CD8-positive, alpha-beta memory T cell (primary cell): ENCODE results near the gene INO80B. TPM values are rescaled to one million over a fixed set of nuclear protein-coding genes. Genes with fewer than 3 reads are reported as not detected.
"Not testable (repeated sequence)": the region's sequence is repeated elsewhere in the genome, so short reads cannot be mapped to it uniquely, and the experiment has no call there.

ENCODE experiments used
- CTCF ChIA-PET: fragments of 350-600 bp; sonication (Branson Sonifier 250); formaldehyde crosslinking; loops from one replicate; lab custom pipeline; 2021; ENCODE audit warnings: antibody characterized with exemption; lab: Charles Lee
- POLR2A ChIA-PET: fragments of 350-600 bp; sonication (Branson Sonifier 250); formaldehyde crosslinking; loops from one replicate; lab custom pipeline; 2021; ENCODE audit warnings: antibody characterized with exemption; lab: Charles Lee
- DNase-seq, 5 donors: peaks; one replicate each; pipeline versions ENCODE4 v3.0.0 to v3.0.0-alpha.2; 2020 to 2022; ENCODE audit warnings: mixed read lengths in 1 of 5
- H3K27ac ChIP-seq: one replicate; pipeline ENCODE4 v1.7.0; 2013; ENCODE audit warnings: low read depth, mild to moderate bottlenecking, low read length, moderate library complexity
- H3K27me3 ChIP-seq: 2 replicates; pipeline ENCODE4 v1.7.0; 2013; ENCODE audit warnings: low read length, mild to moderate bottlenecking; ENCODE audit not compliant: insufficient read depth, poor library complexity, severe bottlenecking
- H3K36me3 ChIP-seq: 2 replicates; pipeline ENCODE4 v1.7.0; 2013; ENCODE audit warnings: mild to moderate bottlenecking, low read length, moderate library complexity; ENCODE audit not compliant: insufficient read depth
- H3K4me1 ChIP-seq: 2 replicates; pipeline ENCODE4 v1.7.0; 2013; ENCODE audit warnings: mild to moderate bottlenecking, low read length, moderate library complexity; ENCODE audit not compliant: insufficient read depth
- H3K4me3 ChIP-seq: 2 replicates; pipeline ENCODE4 v1.7.0; 2013; ENCODE audit warnings: mild to moderate bottlenecking, low read length
- H3K9me3 ChIP-seq: 2 replicates; pipeline ENCODE4 v1.7.0; 2013; ENCODE audit warnings: mild to moderate bottlenecking, low read length
- H3K27ac Mint-ChIP-seq, 8 donors: one replicate each; pipeline ENCODE4 v1.8.0; 2020 to 2021; ENCODE audit warnings: mixed read lengths in 8 of 8, mild to moderate bottlenecking in 6 of 8, inconsistent platforms in 3 of 8, moderate library complexity in 3 of 8
- H3K27me3 Mint-ChIP-seq, 2 donors: one replicate each; pipeline ENCODE4 v1.8.0; 2020 to 2021; ENCODE audit warnings: mixed read lengths in 2 of 2, mild to moderate bottlenecking in 1 of 2, moderate library complexity in 1 of 2
- H3K36me3 Mint-ChIP-seq, 3 donors: one replicate each; pipeline ENCODE4 v1.8.0; 2020 to 2021; ENCODE audit warnings: mixed read lengths in 3 of 3, inconsistent platforms in 1 of 3, mild to moderate bottlenecking in 1 of 3
- H3K4me1 Mint-ChIP-seq, 3 donors: one replicate each; pipeline ENCODE4 v1.8.0; 2020 to 2021; ENCODE audit warnings: mixed read lengths in 3 of 3, inconsistent platforms in 1 of 3, mild to moderate bottlenecking in 1 of 3
- H3K4me3 Mint-ChIP-seq, 7 donors: one replicate each; pipeline ENCODE4 v1.8.0; 2020 to 2021; ENCODE audit warnings: mixed read lengths in 7 of 7, mild to moderate bottlenecking in 6 of 7, moderate library complexity in 4 of 7, inconsistent platforms in 2 of 7
- H3K9me3 Mint-ChIP-seq, 5 donors: one replicate each; pipeline ENCODE4 v1.8.0; 2020 to 2022; ENCODE audit warnings: mixed read lengths in 5 of 5, mild to moderate bottlenecking in 3 of 5, moderate library complexity in 2 of 5, inconsistent platforms in 1 of 5
- polyA plus RNA-seq: library from polyadenylated mRNA; unstranded; fragments of 300-500 nt; fragmentation: Illumina TruSeq; gene quantifications from one replicate; pipeline ENCODE4 v1.2.3, GENCODE V29; 2021
- total RNA-seq, 2 experiments: library from RNA; stranded (reverse); gene quantifications; one replicate each; pipeline ENCODE4 v1.2.3, GENCODE V29; 2021

Gene INO80B
- total and polyA plus RNA-seq, 3 experiments from 2014 or later = 7.6 to 44.3 (median 44.1) TPM

GRCh38 chr2:74420443-74421103 lies 34.3 kb upstream of the INO80B start:
- H3K4me3 ChIP-seq = peak overlapping the region; percentile 96
- CTCF ChIA-PET = interaction anchor here (0.7 to 3.8 kb wide), 6 partner anchors 17 to 112 kb away, joined by 3 to 20 read pairs (median 4); partner anchors contain the start of gene INO80B
- POLR2A ChIA-PET = interaction anchor here (0.5 to 2.1 kb wide), 5 partner anchors 34 to 242 kb away, joined by 5 to 10 read pairs (median 6); partner anchors contain the start of genes INO80B, MOB1A, MRPL53 and WBP1

GRCh38 chr2:74421221-74421870 lies 33.5 kb upstream of the INO80B start, which contains the start of the genes C2orf81 and WDR54:
C2orf81 (minus strand) TSS chr2:74421619; CDS start chr2:74421560, 59 bp downstream.
WDR54 (plus strand) TSS chr2:74421730; CDS start chr2:74422154, 424 bp downstream.
- ChIA-PET CTCF (interaction anchor here (0.7 to 3.8 kb wide), 7 partner anchors 17 to 111 kb away, joined by 3 to 20 read pairs (median 3); partner anchors contain the start of gene INO80B), POLR2A (interaction anchor here (0.5 to 2.1 kb wide), 6 partner anchors 33 to 243 kb away, joined by 5 to 10 read pairs (median 6); partner anchors contain the start of genes INO80B, MOB1A, MRPL53 and WBP1)
- Mint-ChIP-seq H3K27me3 (peaks cover 0 to 7% of the 10 kb centered on the region in 2 donors), H3K36me3 (peaks cover 0 to 23% (median 2%) of the 10 kb centered on the region in 3 donors), H3K4me3 (peak within 1 kb of the TSS; percentile 97 to 100 (median 98)), H3K27ac (peak within 1 kb of the TSS; percentile 97 to 100 (median 100)), H3K4me1 (peaks cover 13 to 26% (median 19%) of the 10 kb centered on the region in 3 donors), H3K9me3 (no peaks in the 10 kb centered on the region)
- Histone ChIP-seq H3K9me3 (no peaks in the 10 kb centered on the region), H3K4me1 (peaks cover 16% of the 10 kb centered on the region), H3K27ac (peak within 1 kb of the TSS; percentile 98), H3K4me3 (peak within 1 kb of the TSS; percentile 96), H3K36me3 (no peaks in the 10 kb centered on the region), H3K27me3 (no peaks in the 10 kb centered on the region)
- peak; percentile 88 to 97 (median 96) for DNase-seq

More at GRCh38 chr2:74420443-74421103, 34.3 kb upstream of the INO80B start:
- H3K4me1 ChIP-seq = peaks cover 17% of the 10 kb centered on the region
- H3K36me3 Mint-ChIP-seq = peaks cover 0 to 20% (median 0%) of the 10 kb centered on the region in 3 donors
- H3K27ac ChIP-seq = peak overlapping the region; percentile 98
- not testable (repeated sequence) for H3K27me3 Mint-ChIP-seq, DNase-seq, H3K27me3 ChIP-seq, H3K9me3 Mint-ChIP-seq, H3K9me3 ChIP-seq, H3K36me3 ChIP-seq
- H3K4me3 Mint-ChIP-seq = peak overlapping the region; percentile 61 to 100 (median 97)
- peak overlapping the region; percentile 97 to 100 (median 99) for H3K27ac Mint-ChIP-seq
- H3K4me1 Mint-ChIP-seq = peaks cover 13 to 33% (median 19%) of the 10 kb centered on the region in 3 donors

- H3K4me1 ChIP-seq = peaks cover 16% of the 10 kb centered on the region
- H3K4me1 Mint-ChIP-seq = peaks cover 13 to 26% (median 19%) of the 10 kb centered on the region in 3 donors
- no peaks in the 10 kb centered on the region for H3K9me3 ChIP-seq
- no peak overlapping the region for H3K4me3 ChIP-seq
- H3K27ac ChIP-seq = no peak overlapping the region
- H3K36me3 ChIP-seq = no peaks in the 10 kb centered on the region
- peaks cover 0 to 7% of the 10 kb centered on the region in 2 donors for H3K27me3 Mint-ChIP-seq
- ChIA-PET POLR2A (no interaction called here), CTCF (interaction anchor here (3.8 kb wide), 1 partner anchor 33 kb away, joined by 20 read pairs; no protein-coding TSS in a partner anchor)
- no peaks in the 10 kb centered on the region for H3K9me3 Mint-ChIP-seq
- peak overlapping the region; percentile 38 to 100 (median 86) for H3K27ac Mint-ChIP-seq
- no peaks in the 10 kb centered on the region for H3K27me3 ChIP-seq
- H3K36me3 Mint-ChIP-seq = peaks cover 0 to 28% (median 2%) of the 10 kb centered on the region in 3 donors
- DNase-seq = no peak
- peak overlapping the region; percentile 97 to 100 (median 98) for H3K4me3 Mint-ChIP-seq
These were observed 31.4 kb upstream of the INO80B start for GRCh38 chr2:74423231-74424095.

DNA sequence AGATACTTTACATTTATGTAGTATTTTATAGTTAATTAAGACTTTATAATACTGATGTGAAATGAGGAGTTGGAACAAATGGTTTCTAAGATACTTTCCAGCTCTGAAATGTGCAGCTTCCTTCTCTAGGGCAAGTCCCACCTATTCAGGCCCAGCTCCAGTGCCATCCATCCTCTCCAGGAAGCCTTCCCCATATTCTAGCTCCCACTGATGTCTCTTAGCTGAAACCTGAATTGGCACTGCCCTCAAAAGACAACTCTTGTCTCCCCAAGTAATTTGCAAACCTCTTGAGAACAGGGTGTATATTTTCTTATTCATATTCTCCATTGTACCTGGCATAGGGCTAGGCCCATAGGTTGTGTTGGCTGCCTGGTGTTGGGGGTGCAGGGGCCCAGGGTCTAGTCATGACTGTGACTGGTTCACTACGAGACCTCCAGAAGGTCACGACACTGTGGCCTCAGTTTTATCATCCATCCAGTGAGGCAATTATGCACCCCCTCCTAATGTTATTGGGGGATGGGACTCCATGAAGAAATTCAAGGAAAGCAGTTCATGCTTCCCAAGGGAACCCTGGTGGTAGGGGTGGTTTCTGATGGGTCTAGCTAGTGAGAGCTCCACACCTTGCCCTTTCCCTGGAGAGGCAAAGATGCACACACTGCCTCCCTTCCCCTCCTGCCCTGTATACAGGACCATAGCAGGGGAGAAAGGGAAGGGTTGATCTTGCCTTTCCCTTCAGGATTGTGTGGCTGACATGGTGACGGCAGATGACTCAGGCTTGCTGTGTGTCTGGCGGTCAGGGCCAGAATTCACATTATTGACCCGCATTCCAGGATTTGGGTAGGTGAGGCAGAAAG lies 30.5 kb upstream of the INO80B start:
- ChIA-PET POLR2A (no interaction called here), CTCF (interaction anchor here (1.3 kb wide), 1 partner anchor 30 kb away, joined by 5 read pairs; the partner anchor contains the start of gene INO80B)
- Mint-ChIP-seq H3K27ac (peak overlapping the region in 2 of 8 donors; percentile 19 to 64), H3K4me1 (peaks cover 13 to 26% (median 19%) of the 10 kb centered on the region in 3 donors), H3K4me3 (peak overlapping the region in 1 of 7 donors; percentile 75), H3K36me3 (peaks cover 0 to 28% (median 2%) of the 10 kb centered on the region in 3 donors), H3K9me3 (no peaks in the 10 kb centered on the region), H3K27me3 (peaks cover 0 to 7% of the 10 kb centered on the region in 2 donors)
- no peak overlapping the region for H3K4me3 ChIP-seq
- H3K4me1 ChIP-seq = peaks cover 16% of the 10 kb centered on the region
- no peak overlapping the region for H3K27ac ChIP-seq
- DNase-seq = no peak
- H3K9me3 ChIP-seq = no peaks in the 10 kb centered on the region
- no peaks in the 10 kb centered on the region for H3K27me3 ChIP-seq
- no peaks in the 10 kb centered on the region for H3K36me3 ChIP-seq

DNA sequence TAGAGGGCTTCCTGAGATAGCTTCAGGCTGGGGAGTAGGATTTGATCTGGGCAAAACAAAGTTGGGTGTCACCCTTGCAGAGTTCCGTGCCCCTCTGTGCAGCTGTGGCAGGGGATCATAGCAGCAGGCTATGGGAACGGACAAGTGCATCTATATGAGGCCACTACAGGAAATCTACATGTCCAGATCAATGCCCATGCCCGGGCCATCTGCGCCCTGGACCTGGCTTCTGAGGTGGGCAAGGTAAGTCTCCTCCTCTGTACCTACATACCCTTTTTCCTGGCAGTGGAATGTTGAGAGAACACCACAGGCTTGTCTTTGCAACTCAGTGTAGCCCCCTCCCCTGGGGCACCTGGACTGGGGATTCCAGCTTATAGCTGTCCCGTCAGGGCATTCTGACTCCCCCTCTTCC lies 29.9 kb upstream of the INO80B start:
- Mint-ChIP-seq H3K27me3 (peaks cover 0 to 7% of the 10 kb centered on the region in 2 donors), H3K9me3 (no peaks in the 10 kb centered on the region), H3K4me1 (peaks cover 13 to 24% (median 19%) of the 10 kb centered on the region in 3 donors), H3K27ac (no peak overlapping the region), H3K36me3 (peaks cover 0 to 28% (median 2%) of the 10 kb centered on the region in 3 donors), H3K4me3 (peak overlapping the region in 1 of 7 donors; percentile 34)
- no peak for DNase-seq
- Histone ChIP-seq H3K27me3 (no peaks in the 10 kb centered on the region), H3K9me3 (no peaks in the 10 kb centered on the region), H3K4me1 (peaks cover 16% of the 10 kb centered on the region), H3K36me3 (no peaks in the 10 kb centered on the region), H3K4me3 (no peak overlapping the region), H3K27ac (no peak overlapping the region)
- POLR2A ChIA-PET = no interaction called here
- CTCF ChIA-PET = interaction anchor here (1.3 kb wide), 1 partner anchor 30 kb away, joined by 5 read pairs; the partner anchor contains the start of gene INO80B

DNA sequence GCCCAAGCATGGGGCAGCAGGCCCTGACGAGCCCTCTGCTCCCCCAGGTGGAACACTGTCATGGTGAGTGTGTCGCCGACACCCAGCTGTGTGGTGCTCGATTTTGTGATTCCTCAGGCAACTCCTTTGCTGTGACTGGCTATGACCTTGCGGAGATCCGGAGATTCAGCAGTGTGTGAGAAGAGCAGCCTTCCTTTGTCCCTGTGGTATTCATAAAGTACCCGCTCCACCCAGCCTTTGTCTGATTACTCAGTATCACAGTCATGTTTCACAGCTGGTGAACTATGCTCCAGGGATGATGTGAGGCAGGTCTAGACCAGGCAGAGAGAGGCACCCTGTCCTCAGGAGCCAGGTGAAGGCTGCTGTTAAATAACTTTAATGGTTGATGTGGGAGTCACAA lies 29.4 kb upstream of the INO80B start:
- Mint-ChIP-seq H3K4me3 (no peak overlapping the region), H3K36me3 (peaks cover 0 to 28% (median 2%) of the 10 kb centered on the region in 3 donors), H3K4me1 (peaks cover 13 to 18% (median 14%) of the 10 kb centered on the region in 3 donors), H3K27ac (peak overlapping the region in 3 of 8 donors; percentile 18 to 55 (median 42)), H3K27me3 (peaks cover 0 to 7% of the 10 kb centered on the region in 2 donors), H3K9me3 (no peaks in the 10 kb centered on the region)
- no peak overlapping the region for H3K4me3 ChIP-seq
- no peak for DNase-seq
- no peaks in the 10 kb centered on the region for H3K27me3 ChIP-seq
- no peaks in the 10 kb centered on the region for H3K36me3 ChIP-seq
- H3K4me1 ChIP-seq = peaks cover 11% of the 10 kb centered on the region
- H3K9me3 ChIP-seq = no peaks in the 10 kb centered on the region
- H3K27ac ChIP-seq = no peak overlapping the region
- ChIA-PET CTCF (interaction anchor here (1.3 kb wide), 1 partner anchor 29 kb away, joined by 5 read pairs; the partner anchor contains the start of gene INO80B), POLR2A (no interaction called here)
